GM10266 (cell line): Measurements from ENCODE around the gene SMURF1.

Experiments used
- DNase-seq: peaks from one replicate; pipeline ENCODE4 v3.0.0; 2012; ENCODE audit errors: extremely low spot score
- CTCF ChIP-seq: IDR thresholded peaks from 2 replicates; pipeline ENCODE4 v1.5.1; 2012; ENCODE audit warnings: mild to moderate bottlenecking, low read depth; ENCODE audit not compliant: control insufficient read depth, insufficient read depth; ENCODE audit errors: missing control alignments

Gene SMURF1

GRCh38 chr7:99078416-99078815 is 65.5 kb downstream of the SMURF1 start:
- TF ChIP-seq CTCF: no peak
- DNase-seq: no peak

GRCh38 chr7:99076615-99077014 is 67.3 kb downstream of the SMURF1 start:
- TF ChIP-seq CTCF: no peak

GRCh38 chr7:99073839-99074446 is 70.0 kb downstream of the SMURF1 start:
- no peak for TF ChIP-seq CTCF
- no peak for DNase-seq

More at GRCh38 chr7:99076615-99077014, 67.3 kb downstream of the SMURF1 start:
- no peak for DNase-seq

- no peak for DNase-seq
- TF ChIP-seq CTCF: no peak
These were observed 71.8 kb downstream of the SMURF1 start for GRCh38 chr7:99072126-99072525.

- no peak for DNase-seq
- TF ChIP-seq CTCF: no peak
These were observed 73.5 kb downstream of the SMURF1 start for GRCh38 chr7:99070361-99070760.

- TF ChIP-seq CTCF: no peak
- DNase-seq: no peak
These were observed 82.7 kb downstream of the SMURF1 start for GRCh38 chr7:99061001-99061776.

- no peak for TF ChIP-seq CTCF
- DNase-seq: no peak
These were observed 89.1 kb downstream of the SMURF1 start for GRCh38 chr7:99054781-99055180.
